ENCODE measurements around the gene RPL37.
"Not testable (repeated sequence)": the region's sequence is repeated elsewhere in the genome, so short reads cannot be mapped to it uniquely, and the experiment has no call there.

RPL37 gene

GRCh38 chr5:40873286-40873880, 38.4 kb upstream of the RPL37 start:
- DNase-seq (ENCODE audit: low read depth in 2 of 2) = peak in 1 of 2 donors; percentile 12
- no peak overlapping the region for H3K4me3 ChIP-seq (replicated peaks in 1 of 2; ENCODE audit: low read depth in 2 of 2, low read length in 2 of 2)
- TF ChIP-seq CTCF (IDR thresholded peaks at IDR 0.05; ENCODE audit: low read depth, low read length) = no peak

- not testable (repeated sequence) for DNase-seq (ENCODE audit: low read depth in 2 of 2); H3K4me3 ChIP-seq (replicated peaks in 1 of 2; ENCODE audit: low read depth in 2 of 2, low read length in 2 of 2)
These were observed 37.2 kb upstream of the RPL37 start for GRCh38 chr5:40872253-40872652.

- no peak for TF ChIP-seq CTCF (IDR thresholded peaks at IDR 0.05; ENCODE audit: low read depth, low read length)
- peak; percentile 19 to 28 for DNase-seq (ENCODE audit: low read depth in 2 of 2)
- no peak overlapping the region for H3K4me3 ChIP-seq (replicated peaks in 1 of 2; ENCODE audit: low read depth in 2 of 2, low read length in 2 of 2)
These were observed 36.2 kb upstream of the RPL37 start for GRCh38 chr5:40871177-40871576.

- H3K4me3 ChIP-seq (replicated peaks in 1 of 2; ENCODE audit: low read depth in 2 of 2, low read length in 2 of 2) = no peak overlapping the region
- DNase-seq (ENCODE audit: low read depth in 2 of 2) = peak in 1 of 2 donors; percentile 11
- no peak for TF ChIP-seq CTCF (IDR thresholded peaks at IDR 0.05; ENCODE audit: low read depth, low read length)
These were observed 34.4 kb upstream of the RPL37 start for GRCh38 chr5:40869384-40869783.

GRCh38 chr5:40866844-40867243, 31.8 kb upstream of the RPL37 start:
- no peak overlapping the region for H3K4me3 ChIP-seq (replicated peaks in 1 of 2; ENCODE audit: low read depth in 2 of 2, low read length in 2 of 2)
- no peak for TF ChIP-seq CTCF (IDR thresholded peaks at IDR 0.05; ENCODE audit: low read depth, low read length)
- DNase-seq (ENCODE audit: low read depth in 2 of 2) = no peak

- DNase-seq (ENCODE audit: low read depth in 2 of 2) = not testable (repeated sequence)
These were observed 30.0 kb upstream of the RPL37 start for GRCh38 chr5:40865004-40865403.

GRCh38 chr5:40860711-40861110, 25.7 kb upstream of the RPL37 start:
- no peak overlapping the region for H3K4me3 ChIP-seq (replicated peaks in 1 of 2; ENCODE audit: low read depth in 2 of 2, low read length in 2 of 2)
- TF ChIP-seq CTCF (IDR thresholded peaks at IDR 0.05; ENCODE audit: low read depth, low read length) = no peak
- no peak for DNase-seq (ENCODE audit: low read depth in 2 of 2)

More at GRCh38 chr5:40865004-40865403, 30.0 kb upstream of the RPL37 start:
- H3K4me3 ChIP-seq (replicated peaks in 1 of 2; ENCODE audit: low read depth in 2 of 2, low read length in 2 of 2) = not testable (repeated sequence)

- TF ChIP-seq CTCF (IDR thresholded peaks at IDR 0.05; ENCODE audit: low read depth, low read length) = no peak
- H3K4me3 ChIP-seq (replicated peaks in 1 of 2; ENCODE audit: low read depth in 2 of 2, low read length in 2 of 2) = no peak overlapping the region
- DNase-seq (ENCODE audit: low read depth in 2 of 2) = no peak
These were observed 18.7 kb upstream of the RPL37 start for GRCh38 chr5:40853632-40854192.
